Measurements from ENCODE around the gene SPATA24.

GRCh38 chr5:139395844-139396640, 7.8 kb downstream of the SPATA24 start:
- TF ChIP-seq ZNF274 (IDR thresholded peaks at IDR 0.05; ENCODE audit: borderline replicate concordance, extremely low read depth, low read length), result no peak
- no peak for TF ChIP-seq SP1 (IDR thresholded peaks at IDR 0.05; ENCODE audit: low read depth, low read length)
- no peak for TF ChIP-seq CTCF (IDR thresholded peaks at IDR 0.05; ENCODE audit: control extremely low read depth in 1 of 3, insufficient read depth in 1 of 3, low read depth in 1 of 3, low read length in 3 of 3)
- TF ChIP-seq SIN3A (conservative IDR thresholded peaks at IDR 0.05 in 1 of 2, IDR thresholded peaks at IDR 0.05 in 1 of 2; ENCODE audit: low read depth in 1 of 2, low read length in 2 of 2), result no peak
- TF ChIP-seq CHD7 (IDR thresholded peaks at IDR 0.05; ENCODE audit: insufficient replicate concordance, low read length), result no peak
- no peak for TF ChIP-seq JUND (IDR thresholded peaks at IDR 0.05; ENCODE audit: low read length)
- TF ChIP-seq CHD1 (IDR thresholded peaks at IDR 0.05; ENCODE audit: low read depth, low read length), result no peak
- no peak for TF ChIP-seq POLR2A (IDR thresholded peaks at IDR 0.05; ENCODE audit: control extremely low read depth in 1 of 2, low read depth in 2 of 2, low read length in 2 of 2)
- no peak for TF ChIP-seq YY1 (IDR thresholded peaks at IDR 0.05; ENCODE audit: low read depth, low read length)

Measured in H1 (cell line).